Vagina (tissue), 2 donors: Measurements from ENCODE around the gene PRKCE.

Experiments used
- POLR2A ChIP-seq, 2 donors: fragments of 450-650 bp; IDR thresholded peaks; one replicate each; pipeline ENCODE4 v1.6.1; 2017; ENCODE audit warnings: antibody characterized with exemption in 2 of 2, mild to moderate bottlenecking in 2 of 2, moderate library complexity in 2 of 2
- POLR2AphosphoS5 ChIP-seq, 2 donors: sonication (generic); formaldehyde crosslinking; IDR thresholded peaks; one replicate each; pipeline ENCODE4 v1.9.0; 2017; ENCODE audit warnings: antibody characterized with exemption in 2 of 2, mild to moderate bottlenecking in 2 of 2, low read depth in 1 of 2; ENCODE audit not compliant: insufficient read depth in 1 of 2
- TF ChIP-seq, protein P1 (sequence below), 3 experiments: fragments of 450-650 bp in 2 of 3; fragments of 200-600 bp in 1 of 3; sonication (generic) in 1 of 3; IDR thresholded peaks; one replicate each; pipeline ENCODE4 v1.5.1; 2017 to 2019; ENCODE audit warnings: antibody characterized with exemption in 3 of 3, mild to moderate bottlenecking in 2 of 3, moderate library complexity in 2 of 3

DNA sequence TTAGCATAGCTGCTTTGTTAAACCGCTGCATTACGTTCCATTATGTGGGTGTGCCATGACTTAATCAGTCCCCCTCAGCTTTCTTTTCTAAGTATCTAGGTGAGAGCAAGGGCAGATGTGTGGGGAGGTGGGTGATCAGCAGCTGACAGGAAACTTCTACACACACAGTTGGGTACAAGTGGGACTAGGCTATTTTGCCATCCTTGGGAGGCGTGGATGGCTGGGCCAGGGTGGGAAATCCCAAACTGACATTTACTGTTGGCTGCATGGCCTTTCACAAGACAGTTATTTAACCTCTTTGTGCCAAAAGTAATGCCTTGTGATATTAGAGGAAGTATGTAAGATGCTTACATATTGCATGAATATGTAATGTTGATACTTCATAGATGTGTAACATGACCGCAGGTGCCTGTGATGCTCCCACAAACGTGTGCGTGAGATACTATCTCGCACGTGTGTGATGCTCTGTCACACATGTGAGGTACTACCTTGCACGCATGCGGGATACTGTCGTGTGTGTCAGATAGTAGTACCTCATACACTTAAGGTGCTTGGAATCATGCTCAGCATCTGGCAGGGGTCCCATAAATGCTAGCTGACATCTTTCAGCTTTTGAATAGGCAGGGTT, 314.5 kb downstream of the PRKCE start:
- TF ChIP-seq, protein P1, sequence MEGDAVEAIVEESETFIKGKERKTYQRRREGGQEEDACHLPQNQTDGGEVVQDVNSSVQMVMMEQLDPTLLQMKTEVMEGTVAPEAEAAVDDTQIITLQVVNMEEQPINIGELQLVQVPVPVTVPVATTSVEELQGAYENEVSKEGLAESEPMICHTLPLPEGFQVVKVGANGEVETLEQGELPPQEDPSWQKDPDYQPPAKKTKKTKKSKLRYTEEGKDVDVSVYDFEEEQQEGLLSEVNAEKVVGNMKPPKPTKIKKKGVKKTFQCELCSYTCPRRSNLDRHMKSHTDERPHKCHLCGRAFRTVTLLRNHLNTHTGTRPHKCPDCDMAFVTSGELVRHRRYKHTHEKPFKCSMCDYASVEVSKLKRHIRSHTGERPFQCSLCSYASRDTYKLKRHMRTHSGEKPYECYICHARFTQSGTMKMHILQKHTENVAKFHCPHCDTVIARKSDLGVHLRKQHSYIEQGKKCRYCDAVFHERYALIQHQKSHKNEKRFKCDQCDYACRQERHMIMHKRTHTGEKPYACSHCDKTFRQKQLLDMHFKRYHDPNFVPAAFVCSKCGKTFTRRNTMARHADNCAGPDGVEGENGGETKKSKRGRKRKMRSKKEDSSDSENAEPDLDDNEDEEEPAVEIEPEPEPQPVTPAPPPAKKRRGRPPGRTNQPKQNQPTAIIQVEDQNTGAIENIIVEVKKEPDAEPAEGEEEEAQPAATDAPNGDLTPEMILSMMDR (IDR thresholded peaks at IDR 0.05) = no peak
- no peak for TF ChIP-seq POLR2A (IDR thresholded peaks at IDR 0.05)
- TF ChIP-seq POLR2AphosphoS5 (IDR thresholded peaks at IDR 0.05; ENCODE audit: insufficient read depth in 1 of 2, low read depth in 1 of 2) = no peak
